Lung (tissue), 12 donors: ENCODE measurements around the gene LRRK1. TPM values are rescaled to one million over a fixed set of nuclear protein-coding genes. Genes with fewer than 3 reads are reported as not detected.

Experiments
- ATAC-seq: fragments of 200-7000 bp; cut with Tn5 transposase; one replicate; pipeline ENCODE4 v1.9.1; 2020; ENCODE audit warnings: moderate number of reproducible peaks; ENCODE audit not compliant: insufficient read depth, low FRiP score
- DNase-seq, 3 donors: peaks; one replicate each; pipeline ENCODE4 v3.0.0-alpha.2; 2013 to 2017
- H3K27ac ChIP-seq, 2 donors: one replicate each; pipeline ENCODE4 v1.5.1; 2013; ENCODE audit warnings: mild to moderate bottlenecking in 2 of 2, moderate library complexity in 2 of 2, control low read depth in 1 of 2, inconsistent platforms in 1 of 2, low read depth in 1 of 2, low read length in 1 of 2
- H3K27me3 ChIP-seq, 3 donors: one replicate each; pipeline ENCODE4 v1.5.1; 2013; ENCODE audit warnings: low read length in 2 of 3; ENCODE audit not compliant: control insufficient read depth in 3 of 3, insufficient read depth in 3 of 3
- H3K36me3 ChIP-seq, 4 donors: one replicate each; pipeline ENCODE4 v1.5.1; 2013; ENCODE audit warnings: low read length in 4 of 4, mild to moderate bottlenecking in 1 of 4, moderate library complexity in 1 of 4; ENCODE audit not compliant: control insufficient read depth in 4 of 4, insufficient read depth in 4 of 4
- H3K4me1 ChIP-seq, 5 donors: one replicate each; pipeline ENCODE4 v1.5.1; 2013; ENCODE audit warnings: low read length in 5 of 5, mild to moderate bottlenecking in 2 of 5, moderate library complexity in 1 of 5; ENCODE audit not compliant: control insufficient read depth in 5 of 5, insufficient read depth in 5 of 5
- H3K4me3 ChIP-seq: one replicate; pipeline ENCODE4 v1.5.1; 2013; ENCODE audit warnings: mild to moderate bottlenecking, control low read depth, moderate library complexity
- H3K9ac ChIP-seq, 2 donors: one replicate each; pipeline ENCODE4 v1.5.1; 2013; ENCODE audit warnings: low read length in 2 of 2, control low read depth in 1 of 2; ENCODE audit not compliant: insufficient read depth in 1 of 2
- H3K9me3 ChIP-seq, 4 donors: one replicate each; pipeline ENCODE4 v1.5.1; 2013; ENCODE audit warnings: low read length in 3 of 4, mild to moderate bottlenecking in 1 of 4, moderate library complexity in 1 of 4; ENCODE audit not compliant: control insufficient read depth in 4 of 4, insufficient read depth in 3 of 4
- CTCF ChIP-seq: IDR thresholded peaks from 2 replicates; pipeline ENCODE4 v1.5.1; 2012; ENCODE audit warnings: mild to moderate bottlenecking; ENCODE audit errors: control extremely low read depth, extremely low read depth
- WGBS, 2 donors: extraction: QIAGEN DNeasy Blood & Tissue Kit; methylation state at CpG; one replicate each; pipeline ENCODE4 v1.1.7; 2013; 5-methylcytosine and 5-hydroxymethylcytosine counted together
- polyA plus RNA-seq, 2 donors: library from polyadenylated mRNA; stranded (reverse); fragments of 200-250 nt; gene quantifications; one replicate each; pipeline ENCODE4 v1.2.1, GENCODE V29; 2013
- total RNA-seq, 2 donors: library from RNA; depleted of rRNA in 1 of 2; stranded (reverse); fragments of >200 nt in 1 of 2; gene quantifications; one replicate each; pipeline ENCODE4 v1.2.1, GENCODE V29; 2014 to 2021
- donor health status: control.
- donor health status: control.
- donor health status: Bipolar disorder and iron deficiency.
- donor health status: healthy.
- donor health status: DM: yes; HTN: yes; CAD: no.

LRRK1 gene
- total and polyA plus RNA-seq, 4 donors, result 5.7 to 22.9 (median 9.7) TPM

GRCh38 chr15:100893261-100893963 is 25.7 kb upstream of the LRRK1 start:
- no peak overlapping the region for H3K9ac ChIP-seq
- 86% methylated on average over 6 of the region's 6 CpGs for WGBS, 2 donors
- no peak for TF ChIP-seq CTCF
- no peaks in the 10 kb centered on the region for H3K36me3 ChIP-seq
- H3K4me1 ChIP-seq, result peaks cover 0 to 12% (median 5%) of the 10 kb centered on the region in 5 donors
- no peaks in the 10 kb centered on the region for H3K9me3 ChIP-seq
- no peak for ATAC-seq
- H3K4me3 ChIP-seq, result no peak overlapping the region
- H3K27me3 ChIP-seq, result peaks cover 0 to 2% (median 0%) of the 10 kb centered on the region in 3 donors
- no peak for DNase-seq
- H3K27ac ChIP-seq, result no peak overlapping the region

GRCh38 chr15:100893964-100894295 is 25.2 kb upstream of the LRRK1 start:
- Histone ChIP-seq H3K36me3 (no peaks in the 10 kb centered on the region), H3K9me3 (no peaks in the 10 kb centered on the region), H3K27me3 (peaks cover 0 to 2% (median 0%) of the 10 kb centered on the region in 3 donors), H3K27ac (no peak overlapping the region), H3K4me3 (no peak overlapping the region), H3K4me1 (peaks cover 0 to 11% (median 5%) of the 10 kb centered on the region in 5 donors), H3K9ac (no peak overlapping the region)
- DNase-seq (no peak), ATAC-seq (no peak)
- TF ChIP-seq CTCF, result no peak
- 77 to 84% methylated on average over 9 of the region's 9 CpGs for WGBS, 2 donors

GRCh38 chr15:100895721-100896120 is 23.4 kb upstream of the LRRK1 start:
- ATAC-seq, result no peak
- no peak for TF ChIP-seq CTCF
- WGBS, 2 donors, result 85 to 87% methylated on average over 13 of the region's 13 CpGs
- H3K9me3 ChIP-seq, result no peaks in the 10 kb centered on the region
- DNase-seq, result no peak
- H3K9ac ChIP-seq, result no peak overlapping the region
- H3K27me3 ChIP-seq, result no peaks in the 10 kb centered on the region
- H3K27ac ChIP-seq, result no peak overlapping the region
- H3K36me3 ChIP-seq, result no peaks in the 10 kb centered on the region
- H3K4me3 ChIP-seq, result no peak overlapping the region
- H3K4me1 ChIP-seq, result peaks cover 0 to 11% (median 0%) of the 10 kb centered on the region in 5 donors
